Stimulated activated CD8-positive, alpha-beta memory T cell treated with anti-CD3 and anti-CD28 coated beads, Interleukin-7, amount 100 ng/mL, for 48 hours (primary cell): Measurements from ENCODE around the gene ANKMY1.

Experiments
- DNase-seq, 2 donors: peaks; one replicate each; pipeline ENCODE4 v3.0.0-alpha.2; 2020; ENCODE audit warnings: low read depth in 1 of 2; ENCODE audit errors: extremely low read depth in 1 of 2

ANKMY1 gene

GRCh38 chr2:240557808-240558207, at the start of gene ANKMY1:
Gene ANKMY1, minus strand, starts transcription at chr2:240557988. Its CDS starts 653 bp downstream, at chr2:240557335.
- peak; percentile 58 to 70 for DNase-seq

GRCh38 chr2:240605867-240606743, 48.3 kb upstream of the ANKMY1 start:
- no peak for DNase-seq

- no peak for DNase-seq
Measured at GRCh38 chr2:240604939-240605716, 47.3 kb upstream of the ANKMY1 start.

DNA sequence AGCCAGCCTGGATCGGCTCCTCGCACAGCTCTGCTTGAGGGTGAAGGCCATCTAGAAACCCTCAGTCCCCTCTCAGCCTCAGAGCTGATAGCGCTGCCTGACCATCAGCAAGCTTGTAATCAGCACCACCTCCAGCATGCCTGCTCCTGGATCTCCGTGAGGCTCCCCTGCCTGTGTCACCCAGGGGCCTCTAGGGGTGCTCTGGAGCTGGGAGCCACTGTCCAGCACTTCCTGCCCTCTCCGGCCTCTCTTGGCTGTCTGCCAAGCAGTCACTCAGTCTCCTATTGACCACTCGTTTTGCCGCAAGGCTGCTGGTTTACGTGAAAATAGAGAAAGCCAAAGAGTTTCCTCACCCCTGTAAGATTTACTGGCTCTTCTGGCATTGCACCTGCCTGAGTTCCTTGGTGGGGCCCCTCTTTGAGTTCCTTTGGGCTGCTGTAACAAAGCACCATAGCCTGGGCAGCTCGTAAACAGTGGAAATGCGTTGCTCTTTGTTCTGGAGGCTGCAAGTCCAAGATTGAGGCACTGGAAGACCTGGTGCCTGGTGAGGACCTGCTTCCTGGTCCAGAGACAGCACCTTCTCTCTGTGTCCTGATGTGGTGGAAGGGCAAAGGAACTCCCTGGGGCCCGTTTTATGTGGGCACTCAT, 46.6 kb upstream of the ANKMY1 start:
- DNase-seq = no peak

GRCh38 chr2:240603846-240604245, 46.1 kb upstream of the ANKMY1 start:
- no peak for DNase-seq

DNA sequence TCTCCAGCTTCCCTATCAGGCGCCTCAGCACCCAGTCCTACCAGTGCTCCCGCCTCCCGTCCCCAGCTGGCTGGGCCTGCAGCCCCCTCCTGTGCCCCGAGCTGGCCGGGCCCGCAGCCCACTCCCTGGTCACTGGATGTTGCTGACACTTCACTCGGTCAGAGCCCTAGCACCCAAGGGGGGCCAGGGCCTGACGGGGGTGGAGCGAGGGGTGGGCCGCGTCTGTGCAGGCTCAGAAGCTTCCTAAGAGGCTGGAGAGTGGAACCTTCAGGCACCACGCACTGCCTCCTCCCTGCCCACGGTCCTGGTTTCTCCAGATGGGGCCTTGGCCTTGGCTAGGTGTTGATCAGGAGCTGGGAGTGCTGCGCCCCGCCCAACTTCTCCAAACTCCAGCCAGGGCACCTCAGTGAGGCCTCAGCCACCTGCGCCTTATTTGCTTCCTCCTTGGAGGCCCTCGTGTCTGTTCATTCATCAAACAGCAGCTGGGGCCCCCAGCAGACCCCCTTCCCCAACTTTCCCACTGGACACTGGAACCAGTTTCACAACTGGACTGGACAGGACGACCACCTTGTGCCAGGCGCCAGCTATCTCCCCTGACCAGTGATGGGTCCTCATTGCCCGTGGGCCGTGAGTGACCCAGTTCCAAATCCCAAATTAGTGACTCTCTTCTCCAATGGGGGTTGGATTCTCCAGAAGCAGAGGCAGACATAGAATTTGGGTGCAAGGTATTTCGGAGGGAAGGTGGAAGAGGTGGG, 45.5 kb upstream of the ANKMY1 start:
- no peak for DNase-seq

GRCh38 chr2:240602266-240603050, 44.7 kb upstream of the ANKMY1 start:
- DNase-seq = no peak

DNA sequence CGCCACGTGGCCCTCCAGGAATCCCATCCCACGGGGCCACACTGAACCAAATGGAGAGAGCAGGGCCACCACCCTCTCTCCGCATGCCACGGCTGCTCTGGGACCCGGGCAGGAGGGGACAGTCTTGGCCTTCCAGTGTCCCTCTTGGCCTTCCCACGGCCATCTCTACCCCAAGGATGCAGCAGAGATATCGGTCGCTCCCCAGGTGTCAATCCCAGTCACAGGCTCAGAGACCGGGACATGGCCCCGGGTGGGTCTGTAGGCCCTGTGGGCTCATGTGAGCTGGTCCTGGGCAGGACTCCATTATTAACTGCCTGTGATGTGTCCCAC, 44.0 kb upstream of the ANKMY1 start:
- DNase-seq = no peak

DNA sequence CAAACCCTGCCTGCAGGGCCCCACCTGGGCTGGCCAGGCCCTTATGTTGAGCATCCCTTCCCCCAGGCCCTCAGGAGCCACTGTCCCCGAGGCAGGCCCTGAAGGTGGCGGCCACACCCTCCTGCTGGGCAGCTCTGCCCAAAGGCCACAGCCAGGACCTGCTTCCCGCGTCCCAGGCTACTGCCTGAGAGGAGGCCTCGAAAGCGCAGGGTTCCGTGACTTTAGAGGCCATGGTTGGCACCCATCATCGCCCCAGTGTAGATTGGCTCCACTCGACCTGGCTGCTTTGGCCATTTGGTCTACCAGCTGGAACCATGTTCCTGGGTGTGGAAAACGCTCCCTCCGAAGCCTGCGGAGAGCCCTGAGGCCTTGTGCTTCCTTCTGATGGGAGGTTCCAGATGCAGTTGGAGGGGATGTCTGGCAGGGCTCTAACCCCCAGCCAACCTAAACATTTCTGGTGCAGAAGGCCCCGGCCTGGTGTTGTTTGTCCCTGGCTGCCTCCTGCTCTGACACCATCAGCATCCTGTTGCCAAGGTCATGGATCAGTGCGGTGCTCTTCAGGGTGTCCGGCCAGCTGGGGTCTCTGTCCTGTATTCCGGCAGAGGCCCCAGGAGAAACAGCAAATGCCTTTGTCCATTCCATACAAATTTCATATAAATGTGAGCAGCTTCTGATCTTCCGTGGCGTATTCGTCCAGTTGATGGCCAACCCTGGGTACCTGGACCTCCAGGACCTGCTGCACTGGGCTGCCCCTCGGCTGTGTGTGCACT, 43.5 kb upstream of the ANKMY1 start:
- no peak for DNase-seq

DNA sequence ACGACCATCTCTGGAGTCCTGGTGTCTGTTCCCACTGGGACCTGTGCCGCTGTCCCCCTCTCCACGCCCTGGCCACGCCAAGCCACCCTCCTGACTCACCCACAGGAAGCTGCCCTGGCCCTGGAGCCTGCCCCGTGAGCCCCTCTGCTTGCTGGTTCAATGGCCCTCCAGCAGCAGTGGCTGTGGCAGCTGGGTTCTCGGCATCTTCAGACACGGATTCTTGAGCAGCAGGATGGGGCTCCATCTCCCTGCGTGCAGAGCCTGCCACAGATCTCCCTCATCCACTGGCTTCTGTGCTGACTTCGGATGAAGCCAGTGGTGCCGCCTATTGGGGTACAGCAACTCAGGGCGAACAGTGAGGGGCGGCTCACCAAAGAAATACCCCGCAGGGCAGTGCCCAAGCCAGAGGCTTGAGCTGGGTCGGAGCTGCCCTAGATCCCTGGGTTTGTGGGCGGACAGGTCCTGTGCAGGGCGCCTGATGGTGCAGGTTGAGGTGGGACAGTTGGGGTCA, 42.7 kb upstream of the ANKMY1 start:
- DNase-seq = no peak

DNA sequence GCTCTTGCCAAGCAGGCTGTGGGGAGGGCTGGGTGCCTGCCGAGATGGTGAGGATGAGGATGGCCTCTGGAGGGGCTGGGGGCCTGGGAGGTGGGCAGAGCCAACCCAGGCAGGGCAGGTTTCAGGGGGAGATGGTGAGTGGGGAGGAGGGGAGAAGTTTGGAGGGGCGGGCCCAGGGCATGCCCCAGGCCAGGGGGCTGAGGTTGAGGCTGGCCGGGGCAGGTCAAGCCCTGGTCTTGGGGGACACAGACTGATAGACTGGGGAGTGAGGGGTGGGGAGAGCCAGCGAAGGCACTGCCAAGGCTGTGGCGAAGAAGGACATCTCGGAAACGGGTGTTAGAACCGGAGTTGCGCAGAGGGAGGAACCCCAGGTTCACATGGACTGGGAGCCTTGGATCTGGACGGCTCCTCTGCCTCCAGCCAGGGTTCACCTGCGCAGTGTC, 41.4 kb upstream of the ANKMY1 start:
- no peak for DNase-seq

DNA sequence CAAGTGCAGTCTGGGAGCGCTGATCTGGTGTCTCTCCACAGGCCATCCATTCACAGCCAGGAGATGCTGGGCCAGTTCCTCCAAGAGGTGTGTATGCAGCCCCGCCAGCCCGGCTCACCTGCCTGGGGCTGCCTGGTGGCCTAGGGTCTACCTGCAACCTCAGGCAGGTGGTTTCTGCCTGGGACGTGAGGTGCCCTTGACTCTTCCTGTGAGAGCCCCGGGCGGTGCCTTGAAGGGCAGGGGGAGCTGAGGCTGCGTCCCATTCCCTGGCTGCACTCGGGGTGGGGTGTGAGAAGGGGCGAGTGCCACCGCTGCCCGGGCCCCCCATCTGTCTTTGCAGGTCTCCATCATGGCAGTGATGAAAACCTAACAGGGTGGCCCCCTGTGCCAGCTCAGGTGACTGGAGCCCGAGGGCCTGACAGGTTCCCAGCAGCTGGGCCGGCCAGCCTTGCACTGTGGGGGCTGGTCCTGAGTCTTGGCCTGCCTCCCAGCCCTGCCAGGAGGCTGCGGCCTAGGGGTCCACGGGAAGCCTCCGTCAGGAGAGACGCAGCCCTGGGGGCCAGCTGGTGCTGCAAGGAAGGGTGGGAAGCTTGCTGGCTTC, 40.6 kb upstream of the ANKMY1 start:
- DNase-seq = no peak

GRCh38 chr2:240597419-240598181, 39.8 kb upstream of the ANKMY1 start:
- no peak for DNase-seq

- DNase-seq = no peak
Measured at GRCh38 chr2:240597054-240597418, 39.2 kb upstream of the ANKMY1 start.

DNA sequence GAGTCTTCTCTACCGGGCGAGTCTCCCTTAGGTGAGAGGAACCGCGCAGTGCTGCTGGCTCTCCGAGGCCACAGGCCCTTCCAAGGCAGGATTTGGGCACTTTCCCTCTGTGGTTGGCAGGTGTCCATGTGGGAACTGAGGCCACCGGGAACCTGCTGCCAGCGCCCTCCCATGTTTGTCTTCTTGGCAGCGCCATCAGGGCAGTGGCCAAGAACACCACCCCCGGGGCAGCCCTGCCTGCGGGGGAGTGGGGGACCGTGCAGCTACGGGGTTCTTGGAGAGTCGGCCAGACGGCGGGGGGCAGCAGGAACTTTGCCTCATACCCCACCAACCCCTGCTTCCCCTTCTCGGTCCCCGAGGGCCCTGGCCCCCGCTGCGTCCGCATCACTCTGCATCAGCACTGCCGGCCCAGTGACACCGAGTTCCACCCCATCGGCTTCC, 38.7 kb upstream of the ANKMY1 start:
- no peak for DNase-seq

DNA sequence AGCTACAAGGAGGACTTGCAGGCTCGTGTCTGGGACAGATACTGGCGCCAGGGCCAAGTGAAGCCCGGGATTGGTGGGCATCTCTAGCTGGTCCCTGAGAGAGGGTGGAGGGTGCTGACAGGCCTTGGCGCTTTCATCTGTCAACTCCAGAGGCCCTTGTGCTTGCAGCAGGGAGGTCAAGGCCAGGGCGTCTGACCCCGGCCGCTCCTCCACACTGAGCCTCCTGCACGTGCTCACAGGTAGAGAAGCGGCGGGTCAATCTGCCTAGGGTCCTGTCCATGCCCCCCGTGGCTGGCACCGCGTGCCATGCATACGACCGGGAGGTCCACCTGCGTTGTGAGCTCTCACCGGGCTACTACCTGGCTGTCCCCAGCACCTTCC, 38.3 kb upstream of the ANKMY1 start:
- no peak for DNase-seq

- DNase-seq = no peak
Measured at GRCh38 chr2:240595381-240596079, 37.7 kb upstream of the ANKMY1 start.
